CD14-positive monocyte (primary cell): ENCODE measurements around the gene GPR137C. TPM values are rescaled to one million over a fixed set of nuclear protein-coding genes. Genes with fewer than 3 reads are reported as not detected.

Experiments used
- DNase-seq, 3 donors: peaks; one replicate each; pipeline ENCODE4 v3.0.0-alpha.2; 2011 to 2022
- H2AFZ ChIP-seq: 2 replicates; pipeline ENCODE4 v1.6.0; 2012; ENCODE audit warnings: mild to moderate bottlenecking, low read depth, low read length, inconsistent platforms; ENCODE audit not compliant: insufficient read depth, poor library complexity, severe bottlenecking
- H3K27ac ChIP-seq, 2 donors: 1 replicate in 1 of 2; 2 replicates in 1 of 2; pipeline ENCODE4 v1.5.1; 2012 to 2013; ENCODE audit warnings: low read length in 2 of 2, control low read depth in 1 of 2, inconsistent platforms in 1 of 2, low read depth in 1 of 2, mild to moderate bottlenecking in 1 of 2
- H3K27me3 ChIP-seq, 2 donors: one replicate each; pipeline versions ENCODE4 v1.6.0 to v1.6.1; 2011 to 2013; ENCODE audit warnings: low read length in 2 of 2; ENCODE audit not compliant: control insufficient read depth in 2 of 2, insufficient read depth in 2 of 2
- H3K36me3 ChIP-seq, 2 donors: replicated peaks in 1 of 2; 1 replicate in 1 of 2; 2 replicates in 1 of 2; pipeline versions ENCODE4 v1.5.1 to v1.6.1; 2012 to 2013; ENCODE audit warnings: low read length in 2 of 2, control low read depth in 1 of 2, inconsistent platforms in 1 of 2, mild to moderate bottlenecking in 1 of 2; ENCODE audit not compliant: insufficient read depth in 2 of 2, control insufficient read depth in 1 of 2
- H3K4me1 ChIP-seq, 2 donors: 1 replicate in 1 of 2; 2 replicates in 1 of 2; pipeline versions ENCODE4 v1.5.1 to v1.6.1; 2012 to 2013; ENCODE audit warnings: low read length in 2 of 2, control low read depth in 1 of 2, inconsistent platforms in 1 of 2, mild to moderate bottlenecking in 1 of 2, moderate library complexity in 1 of 2; ENCODE audit not compliant: insufficient read depth in 2 of 2, control insufficient read depth in 1 of 2
- H3K4me2 ChIP-seq: replicated peaks from 2 replicates; pipeline ENCODE3; 2012; ENCODE audit warnings: low read length, moderate library complexity, mild to moderate bottlenecking; ENCODE audit not compliant: poor library complexity, severe bottlenecking; ENCODE audit errors: extremely low read depth
- H3K4me3 ChIP-seq, 3 experiments: fragments of 200-600 bp in 1 of 3; sonication (generic) in 1 of 3; replicated peaks in 1 of 3; 1 replicate in 2 of 3; 2 replicates in 1 of 3; pipeline ENCODE4 v1.5.1; 2011 to 2013; ENCODE audit warnings: low read length in 3 of 3, mild to moderate bottlenecking in 3 of 3, control low read depth in 2 of 3, low read depth in 2 of 3, inconsistent platforms in 1 of 3, moderate library complexity in 1 of 3
- H3K79me2 ChIP-seq: 2 replicates; pipeline ENCODE4 v1.6.0; 2012; ENCODE audit warnings: mild to moderate bottlenecking, control low read depth, inconsistent platforms, low read length, moderate library complexity; ENCODE audit not compliant: insufficient read depth
- H3K9ac ChIP-seq: 2 replicates; pipeline ENCODE4 v1.6.0; 2017; ENCODE audit warnings: low read length, mild to moderate bottlenecking; ENCODE audit not compliant: insufficient read depth, poor library complexity, severe bottlenecking
- H3K9me3 ChIP-seq, 2 donors: replicated peaks in 1 of 2; 1 replicate in 1 of 2; 2 replicates in 1 of 2; pipeline versions ENCODE4 v1.5.1 to v1.6.1; 2012 to 2013; ENCODE audit warnings: low read length in 2 of 2, control low read depth in 1 of 2; ENCODE audit not compliant: control insufficient read depth in 1 of 2, insufficient read depth in 1 of 2
- H4K20me1 ChIP-seq: 2 replicates; pipeline ENCODE4 v1.6.0; 2012; ENCODE audit warnings: mild to moderate bottlenecking, low read length, control low read depth, moderate library complexity; ENCODE audit not compliant: insufficient read depth
- H3K27ac Mint-ChIP-seq, 7 donors: one replicate each; pipeline ENCODE4 v1.8.0; 2020; ENCODE audit warnings: mild to moderate bottlenecking in 7 of 7, mixed read lengths in 7 of 7, moderate library complexity in 6 of 7, inconsistent platforms in 2 of 7
- H3K27me3 Mint-ChIP-seq, 3 donors: one replicate each; pipeline ENCODE4 v1.8.0; 2021 to 2022; ENCODE audit warnings: low read depth in 3 of 3, mild to moderate bottlenecking in 3 of 3, mixed read lengths in 3 of 3, moderate library complexity in 3 of 3, inconsistent platforms in 1 of 3
- H3K36me3 Mint-ChIP-seq, 2 donors: one replicate each; pipeline ENCODE4 v1.8.0; 2020; ENCODE audit warnings: mixed read lengths in 2 of 2, inconsistent platforms in 1 of 2, mild to moderate bottlenecking in 1 of 2
- H3K4me1 Mint-ChIP-seq: one replicate; pipeline ENCODE4 v1.8.0; 2020; ENCODE audit warnings: mild to moderate bottlenecking, mixed read lengths
- H3K4me3 Mint-ChIP-seq, 2 donors: one replicate each; pipeline ENCODE4 v1.8.0; 2020; ENCODE audit warnings: mild to moderate bottlenecking in 2 of 2, mixed read lengths in 2 of 2, moderate library complexity in 1 of 2
- H3K9me3 Mint-ChIP-seq, 7 donors: one replicate each; pipeline ENCODE4 v1.8.0; 2020 to 2022; ENCODE audit warnings: mixed read lengths in 7 of 7, mild to moderate bottlenecking in 6 of 7, moderate library complexity in 6 of 7, inconsistent platforms in 2 of 7
- CTCF ChIP-seq: fragments of 200-600 bp; IDR thresholded peaks from one replicate; pipeline ENCODE4 v1.8.0; 2022; ENCODE audit warnings: antibody characterized with exemption, mild to moderate bottlenecking
- WGBS: methylation state at CpG from one replicate; pipeline ENCODE4 v1.1.5; 2013; ENCODE audit warnings: missing lambda C conversion rate; ENCODE audit not compliant: insufficient coverage; 5-methylcytosine and 5-hydroxymethylcytosine counted together
- intact Hi-C, 2 donors: fragments of 100-400 bp; cut with micrococcal nuclease; formaldehyde crosslinking; loops; one replicate each; pipeline versions ENCODE4 v1.15.0 to v1.15.1; 2023
- polyA plus RNA-seq, 3 donors: library from polyadenylated mRNA; depleted of rRNA in 1 of 3; unstranded in 2 of 3; stranded (reverse) in 1 of 3; fragments of 300-500 nt in 2 of 3; fragments of >200 nt in 1 of 3; fragmentation: Illumina TruSeq in 2 of 3; gene quantifications; 1 replicate in 2 of 3; 2 replicates in 1 of 3; pipeline ENCODE4 v1.2.3, GENCODE V29; 2012 to 2021

GPR137C gene
- polyA plus RNA-seq, 3 donors, result 0.04 TPM; not detected in 2

GRCh38 chr14:52575858-52576257 is 23.2 kb downstream of the GPR137C start:
- TF ChIP-seq CTCF, result no peak
- DNase-seq, result no peak
- no peak overlapping the region for H3K9ac ChIP-seq
- no peak overlapping the region for H3K4me2 ChIP-seq
- no peak overlapping the region for H3K4me3 ChIP-seq
- H3K9me3 Mint-ChIP-seq, result peaks cover 18 to 36% (median 26%) of the 10 kb centered on the region in 7 donors
- no peaks in the 10 kb centered on the region for H3K36me3 ChIP-seq
- no peak overlapping the region for H3K27ac ChIP-seq
- peaks cover 0 to 1% (median 1%) of the 10 kb centered on the region in 3 donors for H3K27me3 Mint-ChIP-seq
- intact Hi-C loops, result no loop called here
- H4K20me1 ChIP-seq, result no peaks in the 10 kb centered on the region
- H3K27ac Mint-ChIP-seq, result no peak overlapping the region
- H3K4me1 ChIP-seq, result no peaks in the 10 kb centered on the region
- H3K79me2 ChIP-seq, result no peaks in the 10 kb centered on the region
- H3K36me3 Mint-ChIP-seq, result no peaks in the 10 kb centered on the region
- WGBS, result no CpG with 5 or more reads among the region's 2 CpGs
- no peak overlapping the region for H3K4me3 Mint-ChIP-seq
- no peak overlapping the region for H2AFZ ChIP-seq
- H3K27me3 ChIP-seq, result no peaks in the 10 kb centered on the region
- no peaks in the 10 kb centered on the region for H3K4me1 Mint-ChIP-seq
- no peaks in the 10 kb centered on the region for H3K9me3 ChIP-seq

- Histone ChIP-seq H3K4me3 (no peak overlapping the region), H2AFZ (no peak overlapping the region), H3K27ac (no peak overlapping the region), H3K9ac (no peak overlapping the region), H3K27me3 (no peaks in the 10 kb centered on the region), H3K36me3 (no peaks in the 10 kb centered on the region), H4K20me1 (no peaks in the 10 kb centered on the region), H3K79me2 (no peaks in the 10 kb centered on the region), H3K4me1 (no peaks in the 10 kb centered on the region), H3K9me3 (no peaks in the 10 kb centered on the region), H3K4me2 (no peak overlapping the region)
- Mint-ChIP-seq H3K27me3 (peaks cover 0 to 5% (median 0%) of the 10 kb centered on the region in 3 donors), H3K9me3 (peaks cover 0 to 8% (median 0%) of the 10 kb centered on the region in 7 donors), H3K27ac (no peak overlapping the region), H3K4me3 (no peak overlapping the region), H3K36me3 (no peaks in the 10 kb centered on the region), H3K4me1 (no peaks in the 10 kb centered on the region)
- no peak for DNase-seq
- intact Hi-C loops, result no loop called here
- no peak for TF ChIP-seq CTCF
These were observed 30.9 kb downstream of the GPR137C start for GRCh38 chr14:52583544-52583943.
